Tibial artery (tissue), 4 donors: ENCODE results near the gene CDH3.

ENCODE experiments used
- DNase-seq, 2 donors: peaks; one replicate each; pipeline ENCODE4 v3.0.0-alpha.2; 2019
- H3K27ac ChIP-seq, 2 donors: fragments of 200-600 bp; sonication (generic) in 1 of 2; 1 replicate in 1 of 2; 2 replicates in 1 of 2; pipeline ENCODE4 v1.5.1; 2018 to 2019; ENCODE audit warnings: mild to moderate bottlenecking in 1 of 2
- H3K27me3 ChIP-seq, 2 donors: fragments of 200-600 bp; sonication (generic) in 1 of 2; one replicate each; pipeline versions ENCODE4 v1.5.1 to v1.6.0; 2016 to 2019
- H3K36me3 ChIP-seq, 3 donors: fragments of 200-600 bp; sonication (generic) in 2 of 3; one replicate each; pipeline ENCODE4 v1.5.1; 2016 to 2019; ENCODE audit warnings: mild to moderate bottlenecking in 2 of 3
- H3K4me1 ChIP-seq, 4 donors: fragments of 200-600 bp; sonication (generic) in 2 of 4; 1 replicate in 3 of 4; 2 replicates in 1 of 4; pipeline ENCODE4 v1.5.1; 2016 to 2019
- H3K4me3 ChIP-seq, 2 donors: fragments of 200-600 bp; sonication (generic) in 1 of 2; 1 replicate in 1 of 2; 2 replicates in 1 of 2; pipeline ENCODE4 v1.5.1; 2018 to 2019; ENCODE audit warnings: mild to moderate bottlenecking in 2 of 2
- H3K9me3 ChIP-seq, 3 donors: fragments of 200-600 bp; sonication (generic) in 1 of 3; one replicate each; pipeline ENCODE4 v1.5.1; 2016 to 2019
- CTCF ChIP-seq, 2 experiments: fragments of 200-600 bp in 1 of 2; fragments of 450-650 bp in 1 of 2; IDR thresholded peaks; one replicate each; pipeline ENCODE4 v1.5.1; 2017 to 2019; ENCODE audit warnings: antibody characterized with exemption in 2 of 2, mild to moderate bottlenecking in 1 of 2, moderate library complexity in 1 of 2
- intact Hi-C: fragments of 100-400 bp; cut with DNase I; formaldehyde crosslinking; loops from one replicate; pipeline ENCODE4 v1.15.0; 2023; ENCODE audit warnings: low total_unique reads

CDH3 gene

DNA sequence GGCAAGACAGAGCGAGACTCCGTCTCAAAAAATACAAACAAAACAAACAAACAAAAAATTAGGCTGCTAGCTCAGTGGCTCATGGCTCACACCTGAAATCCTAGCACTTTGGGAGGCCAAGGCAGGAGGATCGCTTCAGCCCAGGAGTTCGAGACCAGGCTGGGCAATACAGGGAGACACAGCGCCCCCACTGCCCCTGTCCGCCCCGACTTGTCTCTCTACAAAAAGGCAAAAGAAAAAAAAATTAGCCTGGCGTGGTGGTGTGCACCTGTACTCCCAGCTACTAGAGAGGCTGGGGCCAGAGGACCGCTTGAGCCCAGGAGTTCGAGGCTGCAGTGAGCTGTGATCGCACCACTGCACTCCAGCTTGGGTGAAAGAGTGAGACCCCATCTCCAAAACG, 91.5 kb downstream of the CDH3 start:
- Histone ChIP-seq H3K27me3 (peaks cover 5 to 49% of the 10 kb centered on the region in 2 donors), H3K36me3 (no peaks in the 10 kb centered on the region), H3K9me3 (peaks cover 0 to 5% (median 0%) of the 10 kb centered on the region in 3 donors), H3K4me1 (peaks cover 0 to 17% (median 13%) of the 10 kb centered on the region in 4 donors), H3K27ac (no peak overlapping the region), H3K4me3 (no peak overlapping the region)
- intact Hi-C loops, result no loop called here
- DNase-seq, result no peak
- no peak for TF ChIP-seq CTCF (IDR thresholded peaks at IDR 0.05)

- Histone ChIP-seq H3K36me3 (no peaks in the 10 kb centered on the region), H3K4me1 (peaks cover 0 to 20% (median 13%) of the 10 kb centered on the region in 4 donors), H3K27ac (no peak within 1 kb of the TSS), H3K4me3 (no peak within 1 kb of the TSS), H3K27me3 (peaks cover 5 to 49% of the 10 kb centered on the region in 2 donors), H3K9me3 (peaks cover 0 to 5% (median 0%) of the 10 kb centered on the region in 3 donors)
- DNase-seq, result no peak
- TF ChIP-seq CTCF (IDR thresholded peaks at IDR 0.05), result no peak
- intact Hi-C loops, result no loop called here
Measured at GRCh38 chr16:68737046-68737729, 92.1 kb downstream of the CDH3 start, which contains the start of gene CDH1. CDH1 (plus strand) TSS chr16:68737292; CDS start chr16:68737416, 124 bp downstream.

DNA sequence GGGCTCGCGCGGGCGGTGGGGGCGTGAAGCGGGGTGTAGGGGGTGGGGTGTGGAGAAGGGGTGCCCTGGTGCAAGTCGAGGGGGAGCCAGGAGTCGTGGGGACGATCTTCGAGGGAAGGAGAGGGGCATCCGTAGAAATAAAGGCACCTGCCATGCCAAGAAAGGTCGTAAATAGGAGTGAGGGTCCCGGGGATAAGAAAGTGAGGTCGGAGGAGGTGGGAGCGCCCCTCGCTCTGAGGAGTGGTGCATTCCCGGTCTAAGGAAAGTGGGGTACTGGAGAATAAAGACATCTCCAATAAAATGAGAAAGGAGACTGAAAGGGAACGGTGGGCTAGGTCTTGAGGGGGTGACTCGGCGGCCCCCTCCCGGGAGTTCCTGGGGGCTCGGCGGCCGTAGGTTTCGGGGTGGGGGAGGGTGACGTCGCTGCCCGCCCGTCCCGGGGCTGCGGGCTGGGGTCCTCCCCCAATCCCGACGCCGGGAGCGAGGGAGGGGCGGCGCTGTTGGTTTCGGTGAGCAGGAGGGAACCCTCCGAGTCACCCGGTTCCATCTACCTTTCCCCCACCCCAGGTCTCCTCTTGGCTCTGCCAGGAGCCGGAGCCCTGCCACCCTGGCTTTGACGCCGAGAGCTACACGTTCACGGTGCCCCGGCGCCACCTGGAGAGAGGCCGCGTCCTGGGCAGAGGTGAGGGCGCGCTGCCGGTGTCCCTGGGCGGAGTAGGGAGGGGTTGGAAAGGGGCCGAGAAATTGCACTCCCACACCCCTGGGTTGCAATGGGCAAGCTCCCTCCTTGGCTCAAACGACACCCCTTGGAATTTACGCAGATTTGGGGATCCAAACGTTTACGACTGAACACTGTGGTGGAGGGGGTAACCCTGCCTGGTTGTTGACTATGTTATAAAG, 92.9 kb downstream of the CDH3 start:
- intact Hi-C loops, result no loop called here
- TF ChIP-seq CTCF (IDR thresholded peaks at IDR 0.05), result no peak
- peaks cover 0 to 5% (median 0%) of the 10 kb centered on the region in 3 donors for H3K9me3 ChIP-seq
- H3K4me1 ChIP-seq, result peaks cover 0 to 23% (median 13%) of the 10 kb centered on the region in 4 donors
- H3K4me3 ChIP-seq, result no peak overlapping the region
- H3K27ac ChIP-seq, result no peak overlapping the region
- no peak for DNase-seq
- H3K36me3 ChIP-seq, result no peaks in the 10 kb centered on the region
- H3K27me3 ChIP-seq, result peaks cover 5 to 49% of the 10 kb centered on the region in 2 donors

- no peak for TF ChIP-seq CTCF (IDR thresholded peaks at IDR 0.05)
- peaks cover 0 to 23% (median 13%) of the 10 kb centered on the region in 4 donors for H3K4me1 ChIP-seq
- intact Hi-C loops, result no loop called here
- peaks cover 5 to 44% of the 10 kb centered on the region in 2 donors for H3K27me3 ChIP-seq
- H3K36me3 ChIP-seq, result no peaks in the 10 kb centered on the region
- DNase-seq, result no peak
- H3K4me3 ChIP-seq, result no peak overlapping the region
- peaks cover 0 to 5% (median 0%) of the 10 kb centered on the region in 3 donors for H3K9me3 ChIP-seq
- no peak overlapping the region for H3K27ac ChIP-seq
Measured at GRCh38 chr16:68739964-68740627, 95.0 kb downstream of the CDH3 start.

GRCh38 chr16:68740628-68741346, 95.7 kb downstream of the CDH3 start:
- H3K36me3 ChIP-seq, result no peaks in the 10 kb centered on the region
- no peak for TF ChIP-seq CTCF (IDR thresholded peaks at IDR 0.05)
- peaks cover 0 to 5% (median 0%) of the 10 kb centered on the region in 3 donors for H3K9me3 ChIP-seq
- intact Hi-C loops, result no loop called here
- DNase-seq, result no peak
- no peak overlapping the region for H3K27ac ChIP-seq
- H3K4me3 ChIP-seq, result no peak overlapping the region
- peaks cover 0 to 23% (median 13%) of the 10 kb centered on the region in 4 donors for H3K4me1 ChIP-seq
- H3K27me3 ChIP-seq, result peaks cover 5 to 43% of the 10 kb centered on the region in 2 donors
